ENCODE data around the gene FSHR. TPM values are rescaled to one million over a fixed set of nuclear protein-coding genes. Genes with fewer than 3 reads are reported as not detected.
A peak's percentile ranks its signal among the peaks of the same experiment; 100 is the strongest.

The FSHR gene
- total RNA-seq, 1 donor from 2014 or later, result not detected

GRCh38 chr2:48946449-48947048, 207.8 kb downstream of the FSHR start:
- Mint-ChIP-seq H3K27ac (ENCODE audit: unreplicated experiment) (no peak overlapping the region), H3K4me1 (ENCODE audit: low read depth) (no peaks in the 10 kb centered on the region)
- DNase-seq (ENCODE audit: low spot score), result no peak

GRCh38 chr2:48944956-48945355, 209.4 kb downstream of the FSHR start:
- DNase-seq (ENCODE audit: low spot score), result no peak
- H3K27ac Mint-ChIP-seq (ENCODE audit: unreplicated experiment), result no peak overlapping the region
- H3K27me3 Mint-ChIP-seq (ENCODE audit: low read depth), result peaks cover 17% of the 10 kb centered on the region
- H3K4me3 Mint-ChIP-seq (ENCODE audit: unreplicated experiment), result no peak overlapping the region
- no peaks in the 10 kb centered on the region for H3K9me3 Mint-ChIP-seq (ENCODE audit: low read depth)
- no peak for TF ChIP-seq CTCF (IDR thresholded peaks at IDR 0.05)
- H3K4me1 Mint-ChIP-seq (ENCODE audit: low read depth), result no peaks in the 10 kb centered on the region
- H3K36me3 Mint-ChIP-seq (ENCODE audit: low read depth), result no peaks in the 10 kb centered on the region

More at GRCh38 chr2:48946449-48947048, 207.8 kb downstream of the FSHR start:
- H3K36me3 Mint-ChIP-seq (ENCODE audit: low read depth), result no peaks in the 10 kb centered on the region
- H3K4me3 Mint-ChIP-seq (ENCODE audit: unreplicated experiment), result no peak overlapping the region
- peak; percentile 97 for TF ChIP-seq CTCF (IDR thresholded peaks at IDR 0.05)
- no peaks in the 10 kb centered on the region for H3K9me3 Mint-ChIP-seq (ENCODE audit: low read depth)
- peaks cover 19% of the 10 kb centered on the region for H3K27me3 Mint-ChIP-seq (ENCODE audit: low read depth)

GRCh38 chr2:48943436-48943835, 210.9 kb downstream of the FSHR start:
- no peak overlapping the region for H3K27ac Mint-ChIP-seq (ENCODE audit: unreplicated experiment)
- TF ChIP-seq CTCF (IDR thresholded peaks at IDR 0.05), result no peak
- H3K4me1 Mint-ChIP-seq (ENCODE audit: low read depth), result no peaks in the 10 kb centered on the region
- no peaks in the 10 kb centered on the region for H3K9me3 Mint-ChIP-seq (ENCODE audit: low read depth)
- DNase-seq (ENCODE audit: low spot score), result no peak
- no peaks in the 10 kb centered on the region for H3K36me3 Mint-ChIP-seq (ENCODE audit: low read depth)
- H3K27me3 Mint-ChIP-seq (ENCODE audit: low read depth), result peaks cover 18% of the 10 kb centered on the region
- H3K4me3 Mint-ChIP-seq (ENCODE audit: unreplicated experiment), result no peak overlapping the region

GRCh38 chr2:48941908-48942307, 212.4 kb downstream of the FSHR start:
- Mint-ChIP-seq H3K4me1 (ENCODE audit: low read depth) (no peaks in the 10 kb centered on the region), H3K36me3 (ENCODE audit: low read depth) (no peaks in the 10 kb centered on the region), H3K27ac (ENCODE audit: unreplicated experiment) (no peak overlapping the region), H3K4me3 (ENCODE audit: unreplicated experiment) (no peak overlapping the region), H3K9me3 (ENCODE audit: low read depth) (no peaks in the 10 kb centered on the region), H3K27me3 (ENCODE audit: low read depth) (peaks cover 23% of the 10 kb centered on the region)
- TF ChIP-seq CTCF (IDR thresholded peaks at IDR 0.05), result no peak
- no peak for DNase-seq (ENCODE audit: low spot score)

GRCh38 chr2:48941456-48941855, 212.9 kb downstream of the FSHR start:
- Mint-ChIP-seq H3K27me3 (ENCODE audit: low read depth) (peaks cover 21% of the 10 kb centered on the region), H3K4me1 (ENCODE audit: low read depth) (no peaks in the 10 kb centered on the region), H3K4me3 (ENCODE audit: unreplicated experiment) (no peak overlapping the region), H3K27ac (ENCODE audit: unreplicated experiment) (no peak overlapping the region), H3K36me3 (ENCODE audit: low read depth) (no peaks in the 10 kb centered on the region), H3K9me3 (ENCODE audit: low read depth) (no peaks in the 10 kb centered on the region)
- no peak for TF ChIP-seq CTCF (IDR thresholded peaks at IDR 0.05)
- DNase-seq (ENCODE audit: low spot score), result no peak

Data from chondrocyte (in vitro differentiated cells).